Left lobe of liver (tissue), 2 donors: ENCODE data around the gene GALNTL6. TPM values are rescaled to one million over a fixed set of nuclear protein-coding genes. Genes with fewer than 3 reads are reported as not detected.
A peak's percentile ranks its signal among the peaks of the same experiment; 100 is the strongest.
"Not testable (repeated sequence)": the region's sequence is repeated elsewhere in the genome, so short reads cannot be mapped to it uniquely, and the experiment has no call there.

Experiments used
- ATAC-seq: fragments of 200-7000 bp; cut with Tn5 transposase; one replicate; pipeline ENCODE4 v1.9.1; 2020; ENCODE audit warnings: mild to moderate bottlenecking, moderate library complexity
- DNase-seq: peaks from one replicate; pipeline ENCODE4 v3.0.0-alpha.2; 2020; ENCODE audit warnings: low spot score
- total RNA-seq: library from RNA; stranded (reverse); gene quantifications from one replicate; pipeline ENCODE4 v1.2.1, GENCODE V29; 2021
- donor health status: DM: no; HTN: no; CAD: no; lungs with moderate emphysema.
- donor health status: DM: no; HTN: yes; CAD: no.

GALNTL6 gene
- total RNA-seq, 1 donor from 2014 or later, result not detected

GRCh38 chr4:172780566-172781081, 967.4 kb downstream of the GALNTL6 start:
- DNase-seq, result no peak
- no peak for ATAC-seq

GRCh38 chr4:172785613-172786012, 972.4 kb downstream of the GALNTL6 start:
- ATAC-seq, result no peak
- DNase-seq, result no peak

DNA sequence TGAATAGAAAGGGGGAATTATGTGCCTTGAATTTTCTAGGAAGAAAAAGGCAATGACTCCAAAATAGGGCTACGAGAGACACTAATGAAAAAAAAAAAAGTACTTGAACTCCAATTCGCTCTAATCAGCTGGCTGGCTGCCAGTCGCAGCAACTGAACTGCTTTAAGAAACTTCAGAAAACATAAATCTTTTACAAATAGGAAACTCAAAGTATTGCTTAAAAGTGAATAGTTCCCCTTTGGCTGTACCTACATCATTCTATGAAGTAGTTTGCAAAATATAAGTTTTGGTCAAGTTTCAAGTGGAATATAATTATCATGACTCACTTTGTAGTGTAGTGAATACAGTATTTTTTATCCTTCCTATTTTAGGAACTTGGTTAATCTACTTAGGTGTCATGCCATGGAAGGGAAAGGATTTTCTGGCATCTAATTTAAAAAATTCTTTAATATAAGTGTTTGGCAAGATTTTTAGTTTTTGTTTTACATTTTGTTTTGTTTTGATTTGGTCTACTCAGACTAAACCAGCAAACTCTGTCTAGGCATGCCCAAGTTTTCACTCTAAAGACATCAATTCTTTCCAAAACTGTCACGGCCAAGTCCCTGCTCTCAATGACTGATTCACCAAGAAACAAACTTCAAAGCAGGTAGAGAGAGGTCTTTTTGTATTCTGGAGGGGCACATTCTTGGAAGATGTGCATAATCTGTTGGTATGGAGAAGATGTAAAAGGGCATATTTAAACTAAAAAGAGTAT, 973.0 kb downstream of the GALNTL6 start:
- ATAC-seq (no peak), DNase-seq (no peak)

GRCh38 chr4:172787111-172787510, 973.9 kb downstream of the GALNTL6 start:
- no peak for ATAC-seq

GRCh38 chr4:172791841-172792240, 978.6 kb downstream of the GALNTL6 start:
- no peak for ATAC-seq
- no peak for DNase-seq

More at GRCh38 chr4:172787111-172787510, 973.9 kb downstream of the GALNTL6 start:
- no peak for DNase-seq

- no peak for ATAC-seq
- no peak for DNase-seq
These were observed 980.5 kb downstream of the GALNTL6 start for GRCh38 chr4:172793565-172794306.

DNA sequence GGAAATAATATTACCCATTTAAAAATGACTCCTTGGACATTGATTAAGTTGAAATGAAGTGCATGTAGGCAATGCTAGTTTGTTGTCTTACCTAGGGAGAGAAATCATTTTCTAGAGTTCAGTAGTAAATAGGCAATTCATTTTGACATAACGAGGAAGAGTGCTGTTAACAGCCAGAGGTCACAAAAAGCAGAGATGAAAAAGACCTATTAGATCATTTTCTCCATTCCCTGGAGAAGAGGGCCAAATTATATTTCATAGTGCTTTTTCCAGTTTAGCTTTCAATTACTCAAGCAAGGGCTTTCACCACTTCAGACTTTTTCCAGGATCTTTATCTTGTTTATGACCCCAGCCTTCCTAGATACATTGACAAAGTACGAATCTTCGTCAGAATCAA, 981.1 kb downstream of the GALNTL6 start:
- no peak for ATAC-seq
- no peak for DNase-seq

GRCh38 chr4:172797281-172797680, 984.1 kb downstream of the GALNTL6 start:
- not testable (repeated sequence) for ATAC-seq, DNase-seq

- ATAC-seq (no peak), DNase-seq (no peak)
These were observed 988.8 kb downstream of the GALNTL6 start for GRCh38 chr4:172802032-172802431.

GRCh38 chr4:172806841-172807240, 993.6 kb downstream of the GALNTL6 start:
- no peak for ATAC-seq
- no peak for DNase-seq

GRCh38 chr4:172808196-172808595, 995.0 kb downstream of the GALNTL6 start:
- ATAC-seq, result no peak
- DNase-seq, result no peak

GRCh38 chr4:172809319-172809718, 996.1 kb downstream of the GALNTL6 start:
- ATAC-seq (no peak), DNase-seq (no peak)

- ATAC-seq (no peak), DNase-seq (no peak)
These were observed 1000.2 kb downstream of the GALNTL6 start for GRCh38 chr4:172813359-172813923.

DNA sequence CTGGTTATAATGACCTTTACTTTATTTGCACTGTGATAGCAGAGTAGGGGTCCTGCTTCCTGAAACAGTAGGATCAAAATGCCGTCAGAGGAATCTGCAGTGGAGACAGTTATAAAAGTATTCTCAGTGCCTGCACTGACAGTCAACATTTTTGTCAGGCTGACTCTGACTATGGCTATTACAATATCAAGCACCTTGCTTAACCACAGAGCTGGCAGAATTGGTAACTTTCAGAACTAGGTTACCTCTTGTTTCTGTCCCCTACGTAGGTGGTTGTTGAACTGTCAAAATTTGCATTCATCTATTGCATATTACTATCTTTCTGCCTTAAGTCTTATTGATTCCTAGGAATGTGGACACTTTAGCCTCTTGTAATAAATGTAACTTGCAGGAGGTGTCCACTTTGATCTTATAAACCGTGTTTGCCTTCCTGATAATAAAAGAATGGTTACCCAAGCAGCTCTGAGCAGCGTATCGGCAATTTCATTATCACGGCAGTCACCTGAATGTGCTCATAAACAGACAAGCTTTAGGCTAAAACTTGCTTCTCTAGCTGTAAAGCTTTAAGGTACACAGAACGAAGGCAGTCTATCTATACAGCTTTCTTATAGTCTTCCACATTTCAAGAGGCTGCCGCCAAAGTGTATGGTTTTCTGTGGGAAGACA, 1002.4 kb downstream of the GALNTL6 start:
- ATAC-seq, result no peak
- no peak for DNase-seq

DNA sequence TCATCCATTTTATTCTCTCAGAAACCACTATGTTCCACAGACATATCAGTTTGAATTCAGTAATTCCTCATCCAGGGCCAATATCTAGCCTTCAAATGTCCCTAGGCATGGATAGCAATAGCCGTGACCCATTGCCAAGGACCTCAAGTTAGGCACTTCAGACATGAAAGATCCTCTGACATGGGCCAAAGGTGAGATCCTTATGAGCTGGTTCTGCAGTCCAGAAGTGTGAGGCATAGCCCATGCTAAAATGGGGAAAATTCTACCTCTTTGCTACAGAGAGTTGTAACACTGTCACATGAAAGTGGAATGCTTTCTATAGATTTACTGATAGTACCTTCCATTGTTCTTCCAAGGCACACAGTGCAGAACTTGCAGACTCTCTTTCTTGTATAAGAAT, 1005.7 kb downstream of the GALNTL6 start:
- no peak for DNase-seq
- ATAC-seq, result no peak

DNA sequence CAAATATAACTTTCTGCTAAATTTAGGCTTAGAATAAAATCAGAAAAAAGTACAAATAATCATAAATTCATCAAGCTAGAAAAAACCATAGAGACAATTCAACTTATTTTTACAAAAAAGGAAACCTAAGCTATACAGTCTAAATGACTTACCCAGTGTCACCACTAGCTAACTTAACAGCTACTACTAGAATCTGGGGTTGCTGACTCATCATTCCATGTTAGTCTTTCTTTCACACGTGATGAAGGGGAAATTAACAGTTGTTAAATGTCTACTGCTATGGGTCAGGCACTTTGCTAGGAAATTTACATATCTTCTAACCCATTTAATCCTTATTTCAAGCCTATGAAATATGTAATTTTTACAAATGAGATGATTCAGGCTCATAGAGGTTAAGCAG, 1006.1 kb downstream of the GALNTL6 start:
- no peak for ATAC-seq
- no peak for DNase-seq

DNA sequence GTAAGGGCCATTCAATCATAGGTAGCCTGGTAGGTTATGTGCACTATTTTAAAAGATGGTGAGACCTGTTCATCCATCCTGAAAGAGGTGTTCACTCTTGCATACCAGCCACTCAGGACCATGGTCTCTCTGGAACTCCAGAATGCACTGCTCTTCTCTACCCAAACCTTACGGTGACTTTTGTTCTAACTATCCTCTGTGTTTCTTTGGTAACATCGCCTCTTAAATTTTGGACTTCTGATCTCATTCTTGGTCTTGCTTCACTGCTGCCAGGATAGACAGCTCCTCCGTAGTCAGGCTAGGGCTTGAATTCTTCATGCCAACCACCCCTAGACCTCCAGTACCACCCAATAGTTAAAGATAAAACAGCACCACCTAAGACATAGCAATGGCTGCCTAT, 1009.1 kb downstream of the GALNTL6 start:
- ATAC-seq (no peak), DNase-seq (no peak)

DNA sequence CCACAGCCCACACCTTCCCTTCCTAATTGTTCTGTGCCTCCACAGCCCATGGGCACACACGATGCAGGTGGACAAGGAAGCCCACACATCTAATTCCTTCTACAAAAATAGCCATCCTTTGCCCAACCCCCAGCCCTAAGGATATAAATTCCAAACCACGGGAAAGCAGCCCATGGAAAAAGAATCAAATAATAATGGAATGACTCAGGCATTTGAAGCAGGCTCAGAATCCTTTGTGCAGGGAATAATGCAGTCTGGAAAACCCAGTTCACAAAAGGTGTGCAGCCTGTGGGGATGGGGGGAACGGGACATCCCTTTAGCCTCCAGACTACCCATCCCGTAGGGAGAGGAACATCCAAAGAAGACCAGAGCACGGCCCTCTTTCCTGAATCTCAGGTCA, 1013.1 kb downstream of the GALNTL6 start:
- no peak for ATAC-seq
- no peak for DNase-seq

DNA sequence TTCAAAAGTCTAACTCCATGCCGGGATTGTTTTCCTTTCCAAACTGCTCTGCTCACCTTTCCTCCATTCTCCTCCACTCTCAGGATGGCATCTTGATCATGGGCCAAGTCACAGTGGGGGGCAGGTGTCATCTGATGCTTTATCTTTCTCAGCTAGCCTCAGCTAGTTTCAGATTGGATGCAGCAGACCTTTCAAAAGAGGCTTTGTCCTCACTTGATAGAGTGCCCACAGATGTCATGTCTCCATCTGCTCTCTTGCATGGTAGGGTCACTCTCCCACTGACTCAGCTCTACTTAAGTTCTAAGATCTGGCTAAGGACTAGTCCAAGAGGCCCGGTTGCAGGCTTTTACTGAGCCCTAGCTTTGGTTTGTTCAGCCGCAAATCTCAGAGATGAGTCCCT, 1013.7 kb downstream of the GALNTL6 start:
- DNase-seq (no peak), ATAC-seq (no peak)

DNA sequence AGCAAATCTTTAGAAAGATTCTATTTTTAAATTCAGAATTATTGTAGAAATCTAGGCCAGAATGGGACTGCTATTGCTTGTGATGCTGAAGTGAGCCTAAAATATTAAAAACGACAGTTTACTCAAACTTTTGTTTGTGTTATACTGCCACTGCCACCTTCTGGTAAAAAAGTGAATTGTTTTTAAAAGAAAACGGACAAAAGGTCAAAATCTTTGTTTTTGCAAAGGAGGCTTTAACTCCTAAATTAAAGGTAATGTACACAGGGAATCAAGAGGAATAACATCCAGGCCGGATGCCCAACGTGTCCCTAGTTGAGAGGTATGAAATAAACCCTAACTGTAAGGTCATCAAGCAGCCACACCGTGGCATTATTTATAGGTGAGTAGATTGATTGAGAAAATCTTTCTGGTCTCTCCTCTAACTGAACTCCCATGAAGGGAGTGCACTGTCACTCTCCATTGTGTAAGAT, 1017.1 kb downstream of the GALNTL6 start:
- ATAC-seq (peak; percentile 34), DNase-seq (no peak)

GRCh38 chr4:172836661-172837060, 1023.5 kb downstream of the GALNTL6 start:
- ATAC-seq, result no peak

More at GRCh38 chr4:172836661-172837060, 1023.5 kb downstream of the GALNTL6 start:
- no peak for DNase-seq
